TTC549 (cell line): ENCODE results near the gene PLEKHG4B.
"Not testable (repeated sequence)": the region's sequence is repeated elsewhere in the genome, so short reads cannot be mapped to it uniquely, and the experiment has no call there.

Source experiments
- FAIRE-seq: peaks from 2 replicates; lab custom pipeline; 2012; peaks lifted over from hg19 to GRCh38; lab: Jason Lieb, UNC

PLEKHG4B gene

DNA sequence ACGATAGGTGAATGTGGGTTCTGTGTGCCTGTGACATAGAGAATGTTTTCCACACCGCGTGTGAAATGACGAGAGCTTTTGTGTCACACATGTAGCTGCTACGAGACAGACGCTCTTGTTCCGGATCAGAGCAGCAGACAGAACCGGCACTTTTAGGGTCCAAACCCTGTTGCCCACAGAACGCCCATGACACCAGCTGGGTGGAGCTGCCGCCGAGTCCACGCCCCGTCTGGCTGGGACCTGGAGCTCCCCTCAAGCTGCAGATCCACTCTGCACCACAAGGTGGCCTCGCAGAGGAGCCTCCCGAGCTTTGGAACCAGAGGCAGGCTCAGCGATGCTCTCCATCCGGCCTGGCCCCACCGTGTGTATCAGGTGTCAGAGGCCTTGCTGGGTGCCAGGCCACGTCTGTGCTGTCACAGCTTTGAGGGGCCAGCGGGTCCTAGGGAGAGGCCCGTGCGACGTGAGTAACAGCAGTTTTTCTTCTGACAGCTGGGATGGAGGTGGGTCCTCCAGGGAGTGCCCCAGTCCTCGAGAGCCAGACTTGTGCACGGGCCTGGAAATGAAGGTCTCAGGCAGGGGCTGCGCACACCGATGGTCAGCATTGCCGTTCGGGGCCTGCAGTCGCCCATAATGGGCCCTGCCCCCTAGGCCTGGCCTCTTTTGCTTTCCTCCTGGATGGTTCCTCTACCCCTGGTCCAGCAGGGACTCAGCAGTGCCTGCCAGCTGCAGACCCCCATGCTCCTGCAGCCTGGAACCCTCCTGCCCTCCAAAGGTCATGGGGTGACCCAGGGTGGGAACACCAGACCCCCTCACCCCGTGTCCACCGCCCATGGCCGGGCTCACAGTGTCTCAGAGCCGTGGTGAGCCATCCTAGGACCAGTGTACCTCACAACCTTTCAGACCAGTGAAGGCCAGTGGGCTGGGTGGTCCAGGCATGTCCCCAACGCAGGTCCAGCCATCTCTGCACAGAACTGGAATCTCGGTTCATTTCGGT is 96.8 kb downstream of the PLEKHG4B start:
- FAIRE-seq, result no peak

DNA sequence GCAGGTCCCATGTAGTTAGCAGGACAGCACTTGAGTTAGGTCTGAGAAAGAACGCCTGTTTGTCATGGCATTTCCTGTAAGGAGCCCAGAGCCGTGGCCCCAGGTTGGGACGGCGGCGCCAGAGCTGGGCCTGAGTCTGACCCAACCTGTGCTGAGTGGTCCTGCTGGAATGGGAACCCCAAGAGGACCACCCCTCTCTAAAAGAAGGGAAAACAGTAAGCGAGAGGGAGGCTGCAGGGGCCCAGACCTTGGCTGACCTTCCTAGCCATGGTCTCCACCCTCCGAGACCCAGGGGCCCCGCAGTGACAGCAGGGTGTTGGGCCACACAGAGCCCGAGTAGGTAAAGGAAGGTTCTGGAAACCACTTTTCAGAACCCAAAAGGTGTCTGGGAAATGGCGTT is 97.5 kb downstream of the PLEKHG4B start:
- no peak for FAIRE-seq

DNA sequence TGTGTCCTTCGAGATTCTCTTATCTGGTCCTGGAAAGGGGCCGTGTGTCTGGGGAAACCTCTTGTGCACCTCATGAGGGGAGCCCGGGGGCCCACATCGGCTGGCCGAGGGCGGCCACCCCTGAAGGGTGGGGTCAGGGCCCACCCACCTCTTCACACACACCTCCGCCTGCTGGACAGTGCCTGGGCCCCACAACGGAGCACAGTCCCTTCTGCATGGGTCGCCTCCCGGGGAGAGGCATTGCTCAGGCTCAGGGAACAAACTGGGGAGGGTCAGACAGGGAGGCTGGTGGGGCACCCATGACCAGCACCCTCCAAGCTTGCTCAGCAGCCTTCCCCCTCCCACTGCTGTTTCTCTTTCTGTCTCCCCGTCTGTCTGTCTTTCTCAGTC is 98.0 kb downstream of the PLEKHG4B start:
- FAIRE-seq, result no peak

DNA sequence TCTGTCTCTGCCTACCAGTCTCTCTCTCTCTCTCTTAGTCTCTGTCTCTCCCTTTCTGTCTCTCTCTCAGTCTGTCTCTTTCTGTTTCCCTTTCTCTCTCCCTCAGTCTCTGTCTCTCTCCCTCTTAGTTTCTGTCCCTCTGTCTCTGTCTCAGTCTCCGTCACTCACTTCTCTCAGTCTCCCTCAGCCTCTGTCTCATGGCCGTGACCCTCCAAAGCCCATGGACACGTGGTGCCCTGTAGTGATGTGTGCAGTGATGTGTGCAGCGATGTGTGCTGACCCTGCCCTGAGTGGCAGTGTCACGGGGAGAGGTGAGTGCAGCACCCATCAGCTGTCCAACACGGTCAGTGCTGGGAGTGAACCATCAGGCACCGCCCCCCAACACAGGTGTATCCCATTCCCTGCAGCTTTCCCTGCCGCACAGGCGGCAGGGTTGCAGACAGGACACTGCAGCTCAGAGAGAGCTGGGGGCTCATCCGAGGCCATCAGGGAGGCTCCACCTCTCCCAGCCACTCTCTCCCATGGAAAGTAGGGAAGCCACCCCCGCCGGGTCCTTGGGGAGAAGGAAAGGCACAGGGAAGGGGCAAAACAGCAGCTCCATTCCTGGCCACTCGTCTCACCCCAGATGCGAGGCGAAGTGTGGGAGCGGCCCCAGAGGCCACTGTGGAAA is 98.5 kb downstream of the PLEKHG4B start:
- no peak for FAIRE-seq

DNA sequence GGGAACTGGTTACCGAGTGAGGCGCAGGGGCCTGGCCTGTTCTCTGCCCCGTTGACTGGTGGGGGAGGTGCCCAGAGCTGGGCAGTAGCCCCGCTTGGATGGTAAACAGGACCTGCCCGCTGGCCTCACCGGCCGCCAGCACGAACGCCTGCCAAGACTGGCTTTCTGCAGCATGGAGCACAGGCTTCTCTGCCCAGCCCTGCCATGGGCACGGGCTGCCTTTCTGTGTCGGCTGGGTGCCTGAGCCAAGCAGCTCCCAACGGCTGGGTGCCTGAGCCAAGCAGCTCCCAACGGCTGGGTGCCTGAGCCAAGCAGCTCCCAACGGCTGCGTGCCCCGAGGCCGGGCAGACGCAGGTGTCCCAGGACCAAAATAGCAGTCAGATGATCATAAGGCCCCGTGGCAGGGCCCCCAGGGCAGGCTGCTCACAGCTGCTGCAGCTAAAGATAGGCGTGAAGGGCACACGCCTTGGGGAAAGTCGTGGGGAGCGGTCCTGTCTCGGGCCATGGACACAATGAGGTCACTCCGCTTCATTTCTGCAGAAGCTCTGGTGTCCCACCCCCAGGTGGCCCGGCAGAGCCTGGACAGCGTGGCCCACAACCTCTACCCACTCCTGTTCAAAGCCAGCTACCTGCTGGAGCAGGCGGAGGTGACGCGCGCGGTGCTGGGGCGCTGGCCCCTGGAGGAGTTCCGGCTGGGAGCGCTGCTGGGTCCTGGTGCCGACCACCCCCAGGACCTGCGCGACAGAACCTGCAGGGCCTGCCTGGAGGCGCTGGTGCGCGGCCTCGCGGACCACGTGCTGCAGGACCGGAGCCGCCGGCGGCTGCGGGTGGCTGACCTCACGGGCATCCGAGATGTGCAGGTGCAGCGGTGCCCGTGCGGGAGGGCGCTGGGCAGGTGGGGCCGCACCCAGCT is 99.3 kb downstream of the PLEKHG4B start, which contains the start of gene LRRC14B:
Gene LRRC14B (plus strand): TSS at position 460 of the 913 bp plus-strand sequence. CDS start 44 bp downstream, at position 504.
- FAIRE-seq, result no peak

DNA sequence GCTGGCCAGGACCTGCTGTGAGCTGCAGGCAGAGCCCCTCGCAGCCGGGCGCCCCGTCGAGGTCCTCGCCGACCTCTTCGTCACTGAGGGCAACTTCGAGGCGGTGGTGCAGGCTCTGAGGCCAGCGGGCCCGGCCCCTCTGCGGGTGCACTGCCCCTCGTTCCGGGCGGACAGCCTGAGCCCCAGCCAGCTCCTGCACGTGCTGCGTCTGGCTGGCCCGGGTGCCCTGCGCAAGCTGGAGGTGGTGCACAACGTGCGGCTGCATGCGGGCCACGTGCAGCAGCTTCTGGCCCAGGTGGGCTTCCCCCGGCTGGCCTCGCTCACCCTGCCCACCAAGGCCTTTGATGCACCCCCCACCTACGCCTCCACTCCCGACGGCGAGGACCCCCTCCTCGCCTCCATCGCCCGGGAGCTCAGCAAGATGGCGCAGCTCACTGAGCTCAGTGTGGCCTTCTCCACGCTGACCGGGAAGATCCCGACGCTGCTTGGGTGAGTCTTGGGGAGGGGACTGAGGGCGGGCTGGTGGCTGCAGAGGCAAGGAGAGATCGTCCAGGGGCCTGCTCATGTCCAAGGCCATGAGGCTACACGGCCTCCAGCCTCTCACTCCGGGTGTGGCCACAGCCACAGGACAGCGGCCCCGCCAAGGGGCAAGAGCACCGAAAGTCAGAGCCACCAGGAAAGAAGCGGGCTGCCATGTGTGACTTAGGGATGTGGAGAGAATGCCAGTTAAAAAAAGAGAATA is 100.2 kb downstream of the PLEKHG4B start:
- no peak for FAIRE-seq

DNA sequence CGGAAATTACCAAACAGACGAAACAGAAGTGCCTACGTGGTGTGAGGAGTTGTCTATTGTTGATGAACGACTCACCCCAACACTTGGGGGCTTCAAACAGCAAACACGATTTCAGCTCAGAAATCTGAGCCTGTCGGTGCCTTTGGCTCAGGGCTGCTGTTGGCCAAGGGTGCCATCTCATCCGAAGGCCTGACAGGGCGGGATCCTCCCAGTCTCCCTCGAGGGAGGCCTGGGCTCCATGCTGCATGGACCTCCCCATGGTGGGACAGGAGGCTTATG is 100.7 kb downstream of the PLEKHG4B start:
- no peak for FAIRE-seq

DNA sequence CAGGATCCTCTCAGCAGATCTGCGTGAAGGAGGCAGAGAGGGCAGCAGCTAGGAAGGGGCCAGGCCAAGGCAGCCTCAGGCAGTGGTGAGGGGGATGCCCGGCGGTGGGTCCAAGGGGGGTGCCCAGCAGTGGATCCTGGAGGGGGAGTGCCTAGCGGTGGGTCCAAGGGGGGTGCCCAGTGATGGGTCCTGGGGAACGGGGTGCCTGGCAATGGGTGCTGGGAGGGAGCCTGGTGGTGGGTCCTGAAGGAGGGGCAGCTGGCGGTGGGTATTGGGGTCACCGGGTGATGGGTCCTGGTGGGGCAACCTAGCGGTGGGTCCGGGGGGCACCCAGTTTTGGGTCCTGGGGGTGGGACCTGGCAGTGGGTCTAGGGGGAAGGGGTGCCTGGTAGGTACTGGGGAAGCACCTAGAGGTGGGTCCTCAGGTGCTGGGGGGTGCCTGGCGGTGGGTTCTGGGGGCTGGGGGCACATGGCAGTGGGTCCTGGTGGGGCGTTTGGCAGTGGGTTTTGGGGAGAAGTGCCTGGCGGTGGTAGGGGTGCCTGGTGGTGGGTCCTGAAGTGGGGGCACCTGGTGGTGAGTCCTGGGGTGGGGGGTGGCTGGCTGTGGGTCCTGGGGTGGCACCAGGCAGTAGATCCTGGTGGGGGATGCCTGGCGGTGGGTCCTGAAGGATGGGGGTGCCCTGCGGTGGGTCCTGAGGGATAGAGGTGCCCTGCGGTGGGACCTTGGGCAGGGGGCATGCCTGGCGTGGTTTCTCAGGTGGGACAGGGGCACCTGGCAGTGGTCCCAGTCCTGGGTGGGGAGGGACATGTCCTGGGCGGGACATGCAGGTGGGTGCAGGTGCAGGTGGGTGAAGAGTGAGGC is 101.2 kb downstream of the PLEKHG4B start:
- no peak for FAIRE-seq

DNA sequence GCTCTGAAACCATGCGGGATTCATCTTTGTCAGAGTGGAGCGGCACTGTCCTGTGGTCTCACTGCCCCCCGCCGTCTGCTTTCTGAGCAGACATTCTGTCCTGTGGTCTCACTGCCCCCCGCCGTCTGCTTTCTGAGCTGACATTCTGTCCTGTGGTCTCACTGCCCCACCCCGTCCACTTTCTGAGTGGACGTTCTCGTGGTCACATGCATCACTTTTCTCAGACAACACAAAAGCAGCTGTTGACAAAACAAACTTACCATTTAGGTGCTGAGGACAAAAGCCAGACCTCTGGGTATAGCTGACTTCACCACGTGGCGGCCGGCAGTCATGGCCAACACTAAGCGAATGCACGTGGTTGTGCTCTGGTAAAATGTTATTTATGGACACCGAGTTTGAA is 102.1 kb downstream of the PLEKHG4B start:
- no peak for FAIRE-seq

DNA sequence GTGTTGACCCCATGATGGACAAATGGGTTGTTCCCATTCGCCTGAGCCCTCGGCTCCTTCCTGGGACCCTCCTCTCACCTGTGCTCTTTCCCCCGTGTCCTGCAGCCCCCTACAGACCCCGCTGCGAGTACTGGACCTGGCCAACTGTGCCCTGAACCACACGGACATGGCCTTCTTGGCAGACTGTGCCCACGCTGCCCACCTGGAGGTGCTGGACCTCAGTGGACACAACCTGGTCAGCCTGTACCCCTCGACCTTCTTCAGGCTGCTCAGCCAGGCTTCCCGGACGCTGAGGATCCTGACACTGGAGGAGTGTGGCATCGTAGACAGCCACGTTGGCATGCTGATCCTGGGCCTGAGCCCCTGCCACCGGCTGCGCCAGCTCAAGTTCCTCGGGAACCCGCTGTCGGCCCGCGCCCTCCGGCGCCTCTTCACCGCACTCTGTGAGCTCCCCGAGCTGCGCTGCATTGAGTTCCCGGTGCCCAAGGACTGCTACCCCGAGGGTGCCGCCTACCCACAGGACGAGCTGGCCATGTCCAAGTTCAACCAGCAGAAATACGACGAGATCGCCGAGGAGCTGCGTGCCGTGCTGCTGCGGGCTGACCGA is 102.7 kb downstream of the PLEKHG4B start:
- FAIRE-seq, result no peak

DNA sequence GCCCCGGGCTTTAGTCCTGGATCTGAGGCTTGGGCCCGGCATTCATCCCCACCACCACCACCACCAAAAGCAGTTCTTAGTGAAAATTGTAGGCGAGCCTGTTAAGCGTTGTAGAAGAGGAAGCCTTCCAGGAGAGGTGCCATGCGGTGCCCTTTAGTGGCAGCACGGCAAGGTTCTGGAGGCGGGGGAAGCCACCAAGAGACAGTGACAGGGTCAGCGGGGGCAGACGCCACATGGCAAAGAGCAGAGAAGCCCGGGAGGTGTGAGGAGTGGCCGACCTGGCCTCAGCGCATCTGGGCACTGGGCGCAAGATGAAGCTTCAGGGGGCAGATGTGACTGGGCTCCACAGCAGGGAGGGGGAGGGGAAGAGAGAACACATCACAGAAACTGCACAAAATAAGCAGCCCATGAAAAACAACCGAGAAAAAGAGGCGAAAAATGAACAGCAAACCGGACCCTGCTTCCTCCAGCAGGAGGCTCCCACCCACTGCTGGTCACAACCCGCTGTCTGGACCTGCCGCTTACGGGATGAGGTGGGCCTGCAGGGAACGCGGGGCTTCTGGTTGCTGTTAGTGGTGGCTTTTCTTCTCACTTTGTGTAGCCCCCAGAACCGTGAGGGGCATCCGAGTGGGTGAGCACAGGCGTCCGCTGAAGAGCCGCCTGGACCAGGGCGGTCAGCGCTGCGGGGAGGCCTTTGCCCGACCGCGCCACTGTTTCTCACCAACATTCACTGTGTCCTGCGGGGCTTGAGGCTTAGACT is 103.6 kb downstream of the PLEKHG4B start:
- FAIRE-seq, result no peak

DNA sequence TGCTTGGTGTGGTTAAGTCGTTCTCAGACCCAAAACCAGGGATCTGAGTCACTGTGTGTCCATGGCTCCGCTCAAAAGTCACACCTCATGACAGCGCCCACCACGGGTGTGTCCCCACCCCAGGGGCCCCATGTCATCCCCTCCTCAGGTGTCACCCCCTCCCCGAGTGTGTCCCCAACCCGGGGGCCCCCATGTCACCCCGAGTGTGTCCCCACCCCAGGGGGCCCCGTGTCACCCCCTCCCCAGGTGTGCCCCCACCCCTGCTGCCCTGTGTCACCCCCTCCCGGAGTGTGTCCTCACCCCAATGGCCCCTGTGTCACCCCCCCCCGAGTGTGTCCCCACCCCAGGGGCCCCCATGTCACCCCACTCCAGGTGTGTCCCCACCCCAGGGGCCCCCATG is 104.4 kb downstream of the PLEKHG4B start:
- FAIRE-seq, result no peak

DNA sequence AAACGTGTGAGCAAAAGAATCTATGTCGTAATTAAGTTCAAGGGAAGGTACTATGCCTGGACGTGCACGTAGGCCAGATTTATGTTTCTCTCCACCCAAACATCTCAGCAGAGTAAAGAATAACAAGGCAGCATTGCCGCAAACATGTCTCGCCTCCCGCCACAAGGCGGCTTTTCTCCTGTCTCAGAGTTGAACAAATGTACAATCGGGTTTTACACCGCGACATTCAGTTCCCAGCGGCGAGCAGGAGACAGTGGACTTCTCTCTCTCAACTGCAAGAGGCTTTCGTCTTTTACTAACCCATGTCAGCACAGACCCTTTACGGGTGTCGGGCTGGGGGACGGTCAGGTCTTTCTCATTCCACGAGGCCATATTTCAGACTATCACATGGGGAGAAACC is 105.1 kb downstream of the PLEKHG4B start:
- FAIRE-seq, result not testable (repeated sequence)

DNA sequence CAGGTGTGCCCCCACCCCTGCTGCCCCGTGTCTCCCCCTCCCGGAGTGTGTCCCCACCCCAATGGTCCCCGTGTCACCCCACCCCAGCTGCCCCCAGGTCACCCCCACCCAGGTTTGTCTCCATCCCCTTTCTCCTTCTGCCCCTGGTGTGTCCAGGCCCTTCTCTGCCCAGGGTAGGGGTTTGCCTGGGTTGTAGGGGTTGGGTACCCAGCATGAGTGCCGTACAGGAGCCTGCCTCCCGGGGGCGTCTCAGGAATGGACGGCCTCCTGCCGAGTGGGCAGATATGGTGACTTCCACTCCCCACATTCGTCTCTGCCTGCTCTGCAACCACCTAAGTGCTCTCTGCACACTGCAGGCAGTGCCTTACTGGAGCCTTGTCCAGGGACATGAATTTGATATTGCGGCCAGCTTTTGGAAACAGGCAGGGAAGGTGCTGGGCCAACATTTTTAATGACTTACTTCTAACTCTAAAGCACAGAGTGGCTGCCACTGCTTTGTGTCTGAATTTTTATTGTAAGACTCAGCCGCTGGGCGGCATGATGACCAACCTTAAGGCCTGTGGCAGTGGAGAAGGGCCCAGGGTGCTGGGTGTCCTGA is 106.0 kb downstream of the PLEKHG4B start:
- no peak for FAIRE-seq

DNA sequence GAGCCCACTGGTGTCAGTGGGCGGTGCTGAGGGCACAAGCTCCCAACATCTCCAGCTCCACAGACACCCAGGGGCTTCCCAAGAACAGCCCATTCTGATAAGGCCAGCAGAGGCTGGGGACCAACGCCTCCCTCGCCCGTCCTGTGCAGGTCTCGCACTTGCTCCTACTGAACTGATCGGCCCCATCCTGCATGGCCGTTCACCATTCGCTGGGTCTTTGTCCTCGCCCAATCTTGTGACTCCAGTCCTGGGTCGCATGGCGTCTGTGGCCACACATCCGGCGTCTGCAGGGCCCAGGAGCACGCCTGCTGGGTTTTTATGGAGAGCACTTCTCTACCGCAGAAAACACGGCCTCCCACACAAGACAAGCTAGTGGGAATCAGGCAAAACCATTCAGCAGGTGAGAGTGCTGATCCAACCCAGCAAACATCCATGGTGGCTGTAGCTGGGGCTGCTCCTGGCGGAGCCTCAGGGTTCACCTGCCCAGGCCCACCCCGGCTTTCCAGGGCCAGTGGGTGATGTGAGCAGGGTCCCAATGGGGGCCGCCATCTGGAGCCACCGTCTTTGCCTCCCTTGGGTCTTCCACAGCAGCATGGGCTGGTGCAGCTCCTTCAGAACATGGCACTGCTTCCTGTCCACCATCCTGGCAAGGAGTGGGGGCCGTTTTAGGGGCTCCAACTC is 106.7 kb downstream of the PLEKHG4B start:
- FAIRE-seq, result no peak

DNA sequence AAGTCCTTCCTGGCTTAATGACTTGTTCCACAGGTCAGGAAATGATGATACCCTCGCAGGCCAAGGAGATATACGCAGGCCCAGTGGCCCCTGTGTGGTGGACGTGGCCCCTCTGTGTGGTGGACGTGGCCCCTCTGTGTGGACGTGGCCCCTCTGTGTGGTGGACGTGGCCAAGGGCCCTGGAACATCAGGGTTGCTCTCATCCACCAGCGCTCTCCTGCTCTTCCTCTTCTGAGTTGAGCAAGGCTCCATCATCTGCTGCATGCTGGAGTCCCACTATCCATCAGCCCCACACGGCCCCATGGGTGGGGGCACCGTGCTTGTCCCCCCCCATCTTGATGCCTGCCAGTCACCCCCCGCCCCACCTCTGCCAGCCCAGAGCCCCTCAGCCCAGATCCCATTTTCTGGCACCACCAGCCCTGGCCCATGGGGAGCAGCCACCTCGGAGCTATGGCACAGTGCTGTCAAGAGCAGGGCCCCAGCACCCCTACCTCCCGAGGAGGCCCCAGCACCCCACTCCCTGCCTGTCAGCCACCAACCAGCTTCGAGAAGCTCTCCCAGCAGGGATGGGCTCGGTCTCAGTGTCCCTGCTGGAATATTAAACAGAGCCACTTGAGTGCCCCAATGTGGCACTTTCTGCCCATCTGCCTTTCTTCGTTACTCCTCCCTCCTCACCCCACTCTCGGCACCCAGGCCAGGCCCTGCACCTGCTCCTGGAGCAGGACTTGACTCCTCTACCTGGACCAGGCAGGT is 107.4 kb downstream of the PLEKHG4B start:
- no peak for FAIRE-seq

DNA sequence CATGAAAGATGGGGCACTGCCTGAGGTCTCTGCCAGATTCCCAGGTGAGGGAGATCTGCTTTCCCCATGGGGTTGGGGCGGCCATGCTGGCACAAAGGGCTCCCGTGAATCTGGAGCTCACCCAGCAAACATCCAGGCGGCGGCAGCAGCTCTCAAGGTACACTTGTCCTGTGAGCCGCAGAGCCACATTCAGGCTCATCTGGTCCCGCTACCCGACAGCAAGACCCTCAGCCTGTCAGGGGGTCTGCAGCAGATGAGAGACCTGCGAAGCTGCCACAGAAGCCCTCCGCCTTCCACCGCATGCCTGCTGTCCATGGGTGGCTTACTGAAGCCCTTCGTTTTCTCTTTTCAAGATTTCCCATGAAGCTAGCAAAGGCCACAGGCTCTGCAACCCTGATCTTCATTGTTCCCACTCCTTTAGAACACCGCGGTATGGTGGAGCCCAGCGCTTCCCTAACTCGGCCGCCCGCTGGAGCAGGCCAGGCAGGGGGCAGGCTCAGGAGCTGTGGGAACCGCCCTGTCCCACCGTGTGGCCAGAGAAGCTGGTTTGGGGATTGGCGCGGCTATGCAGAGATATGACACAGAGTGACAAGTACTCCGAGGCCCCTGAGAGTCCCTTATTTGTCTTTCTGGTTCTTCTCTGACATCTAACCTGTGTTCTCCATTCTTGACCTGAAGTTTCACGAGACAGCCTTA is 108.1 kb downstream of the PLEKHG4B start:
- FAIRE-seq, result no peak
